GM12891 (cell line): Measurements from ENCODE around the gene GSN.

Source experiments
- DNase-seq: peaks from one replicate; pipeline ENCODE4 v3.0.0; 2011; ENCODE audit warnings: low spot score; ENCODE audit not compliant: insufficient read length
- FAIRE-seq: peaks from 2 replicates; lab custom pipeline; 2011; peaks lifted over from hg19 to GRCh38; lab: Jason Lieb, UNC
- PAX5 ChIP-seq: IDR thresholded peaks from 2 replicates; pipeline ENCODE4 v1.6.1; 2011; ENCODE audit warnings: low read length, moderate library complexity, mild to moderate bottlenecking; ENCODE audit not compliant: insufficient read depth, severe bottlenecking
- POLR2A ChIP-seq: IDR thresholded peaks from 2 replicates; pipeline ENCODE4 v1.6.1; 2011; ENCODE audit warnings: low read depth, low read length, control low read depth
- POLR2AphosphoS5 ChIP-seq: IDR thresholded peaks from 2 replicates; pipeline ENCODE4 v1.6.1; 2011; ENCODE audit warnings: low read depth, low read length, control low read depth
- POU2F2 ChIP-seq: IDR thresholded peaks from 2 replicates; pipeline ENCODE4 v1.6.1; 2011; ENCODE audit warnings: low read depth, mild to moderate bottlenecking, control low read depth, low read length, moderate library complexity
- SPI1 ChIP-seq: IDR thresholded peaks from 2 replicates; pipeline ENCODE4 v1.6.1; 2011; ENCODE audit warnings: low read depth, low read length, control low read depth
- TAF1 ChIP-seq: IDR thresholded peaks from 2 replicates; pipeline ENCODE4 v1.6.1; 2011; ENCODE audit warnings: low read depth, low read length, control low read depth

GSN gene

GRCh38 chr9:121294866-121295661 lies 27.1 kb downstream of the GSN start:
- DNase-seq (no peak), FAIRE-seq (no peak)
- TF ChIP-seq PAX5: no peak
- no peak for TF ChIP-seq TAF1
- no peak for TF ChIP-seq SPI1
- TF ChIP-seq POLR2A: no peak
- TF ChIP-seq POU2F2: no peak
- TF ChIP-seq POLR2AphosphoS5: no peak

GRCh38 chr9:121295662-121296191 lies 27.8 kb downstream of the GSN start:
- DNase-seq (no peak), FAIRE-seq (no peak)
- TF ChIP-seq PAX5 (no peak), POU2F2 (no peak), POLR2AphosphoS5 (no peak), POLR2A (no peak), TAF1 (no peak), SPI1 (no peak)

- FAIRE-seq: no peak
- TF ChIP-seq TAF1 (no peak), POLR2A (no peak), POU2F2 (no peak), SPI1 (no peak), PAX5 (no peak), POLR2AphosphoS5 (no peak)
- no peak for DNase-seq
Observed at GRCh38 chr9:121296213-121297127, 28.5 kb downstream of the GSN start.

- no peak for TF ChIP-seq SPI1
- no peak for FAIRE-seq
- no peak for DNase-seq
Observed at GRCh38 chr9:121297389-121297788, 29.4 kb downstream of the GSN start.

GRCh38 chr9:121298016-121298538 lies 30.1 kb downstream of the GSN start:
- FAIRE-seq (no peak), DNase-seq (no peak)
- TF ChIP-seq TAF1 (no peak), POU2F2 (no peak), PAX5 (no peak), SPI1 (no peak), POLR2A (no peak), POLR2AphosphoS5 (no peak)

- no peak for FAIRE-seq
- DNase-seq: no peak
Observed at GRCh38 chr9:121298689-121299466, 30.9 kb downstream of the GSN start.

GRCh38 chr9:121299467-121300282 lies 31.7 kb downstream of the GSN start:
- TF ChIP-seq POU2F2 (no peak), TAF1 (no peak), SPI1 (no peak), PAX5 (no peak), POLR2A (no peak), POLR2AphosphoS5 (no peak)
- DNase-seq: peak; percentile 68
- FAIRE-seq: no peak

More at GRCh38 chr9:121298689-121299466, 30.9 kb downstream of the GSN start:
- TF ChIP-seq POLR2AphosphoS5: no peak
- no peak for TF ChIP-seq TAF1
- no peak for TF ChIP-seq POLR2A
- no peak for TF ChIP-seq SPI1
- TF ChIP-seq PAX5: no peak
- TF ChIP-seq POU2F2: no peak

- DNase-seq: no peak
- no peak for FAIRE-seq
- no peak for TF ChIP-seq TAF1
- TF ChIP-seq POLR2AphosphoS5: no peak
- no peak for TF ChIP-seq SPI1
- TF ChIP-seq POLR2A: no peak
- TF ChIP-seq PAX5: no peak
- no peak for TF ChIP-seq POU2F2
Observed at GRCh38 chr9:121300283-121301119, 32.5 kb downstream of the GSN start.
